GM12878 (cell line): ENCODE results near the gene GON7. TPM values are rescaled to one million over a fixed set of nuclear protein-coding genes. Genes with fewer than 3 reads are reported as not detected.

ENCODE experiments used
- ATAC-seq: fragments of 200-7000 bp; cut with Tn5 transposase; 3 replicates; pipeline ENCODE4 v1.9.1; 2020; ENCODE audit warnings: mild to moderate bottlenecking, moderate library complexity
- BruUV-seq: library from RNA; stranded (reverse); fragments of 400-500 nt; replicated peaks from 2 replicates; lab custom pipeline; 2021; lab: Mats Ljungman, UMichigan
- CTCF ChIA-PET: fragments of 300-600 bp; sonication (Branson Sonifier 250); formaldehyde crosslinking; extraction: SDS; loops from one replicate; lab custom pipeline; 2021; ENCODE audit warnings: inconsistent platforms; lab: Yijun Ruan, JAX
- POLR2A ChIA-PET: fragments of 350-600 bp; formaldehyde crosslinking; extraction: SDS; loops from one replicate; lab custom pipeline; 2021; ENCODE audit warnings: inconsistent platforms; lab: Charles Lee
- RAD21 ChIA-PET: fragments of 300-600 bp; sonication (Branson Sonifier 250); formaldehyde crosslinking; loops from one replicate; lab custom pipeline; 2023; ENCODE audit warnings: antibody characterized with exemption; ENCODE audit not compliant: unreplicated experiment; lab: Charles Lee
- SMC1A ChIA-PET: fragments of 300-600 bp; sonication (Branson Sonifier 250); formaldehyde crosslinking; loops from one replicate; lab custom pipeline; 2023; ENCODE audit not compliant: unreplicated experiment, uncharacterized antibody; lab: Charles Lee
- DNase-seq: peaks from one replicate; pipeline ENCODE4 v3.0.0-alpha.2; 2011; ENCODE audit warnings: low read depth, low spot score
- FAIRE-seq: peaks from 3 replicates; lab custom pipeline; 2011; peaks lifted over from hg19 to GRCh38; lab: Jason Lieb, UNC
- H2AFZ ChIP-seq: 2 replicates; pipeline ENCODE4 v1.6.0; 2011; ENCODE audit warnings: low read depth, low read length, control low read depth; ENCODE audit not compliant: control insufficient read depth
- H3K27ac ChIP-seq: 2 replicates; pipeline ENCODE4 v1.5.1; 2011; ENCODE audit warnings: control low read depth; ENCODE audit not compliant: control insufficient read depth, insufficient read depth
- H3K27me3 ChIP-seq, 2 experiments: replicated peaks in 1 of 2; 2 replicates each; pipeline versions ENCODE4 v1.6.0 to v1.6.1; 2011; ENCODE audit warnings: low read length in 1 of 2; ENCODE audit not compliant: control insufficient read depth in 2 of 2, insufficient read depth in 2 of 2
- H3K36me3 ChIP-seq, 2 experiments: 2 replicates each; pipeline ENCODE4 v1.5.1; 2011; ENCODE audit warnings: low read length in 1 of 2; ENCODE audit not compliant: control insufficient read depth in 2 of 2, insufficient read depth in 2 of 2
- H3K4me1 ChIP-seq: 2 replicates; pipeline ENCODE4 v1.6.1; 2011; ENCODE audit warnings: mild to moderate bottlenecking, low read length, moderate library complexity, mixed read lengths; ENCODE audit not compliant: control insufficient read depth, insufficient read depth
- H3K4me2 ChIP-seq: 2 replicates; pipeline ENCODE4 v1.6.0; 2011; ENCODE audit warnings: control low read depth; ENCODE audit not compliant: control insufficient read depth, insufficient read depth
- H3K4me3 ChIP-seq: fragments of 200-600 bp; sonication (generic); 2 replicates; pipeline ENCODE4 v1.5.1; 2016
- H3K79me2 ChIP-seq: 2 replicates; pipeline ENCODE4 v1.6.0; 2011; ENCODE audit warnings: low read length; ENCODE audit not compliant: control insufficient read depth, insufficient read depth
- H3K9ac ChIP-seq: 2 replicates; pipeline ENCODE4 v1.8.0; 2011; ENCODE audit warnings: low read length, control low read depth, mixed read lengths; ENCODE audit not compliant: control insufficient read depth, insufficient read depth
- H3K9me3 ChIP-seq: replicated peaks from 3 replicates; pipeline ENCODE4 v1.5.1; 2011; ENCODE audit warnings: mild to moderate bottlenecking, low read length; ENCODE audit not compliant: control insufficient read depth, insufficient read depth
- H4K20me1 ChIP-seq: 2 replicates; pipeline ENCODE4 v1.6.0; 2011; ENCODE audit not compliant: control insufficient read depth, insufficient read depth
- BCL11A ChIP-seq: IDR thresholded peaks from 2 replicates; pipeline ENCODE4 v1.6.1; 2011; ENCODE audit warnings: low read depth, low read length
- CHD4 ChIP-seq: fragments of 200-600 bp; sonication (generic); IDR thresholded peaks from 2 replicates; pipeline ENCODE4 v1.6.1; 2016; ENCODE audit warnings: mild to moderate bottlenecking
- MTA3 ChIP-seq: IDR thresholded peaks from 2 replicates; pipeline ENCODE4 v1.6.1; 2012; ENCODE audit warnings: low read length, inconsistent platforms, borderline replicate concordance
- MYB ChIP-seq: fragments of 150-350 bp; IDR thresholded peaks from 2 replicates; pipeline ENCODE4 v1.6.1; 2014; ENCODE audit warnings: mild to moderate bottlenecking, low read depth, low read length, borderline replicate concordance
- NFIC ChIP-seq: IDR thresholded peaks from 2 replicates; pipeline ENCODE4 v1.6.1; 2012; ENCODE audit warnings: low read depth, mild to moderate bottlenecking, inconsistent platforms, low read length, moderate library complexity
- POLR2AphosphoS5 ChIP-seq: IDR thresholded peaks from 2 replicates; pipeline ENCODE4 v1.6.1; 2011; ENCODE audit warnings: mild to moderate bottlenecking, low read length, inconsistent platforms
- TCF12 ChIP-seq: IDR thresholded peaks from 2 replicates; pipeline ENCODE4 v1.6.1; 2011; ENCODE audit warnings: low read depth, mild to moderate bottlenecking, low read length
- TCF7 ChIP-seq: IDR thresholded peaks from 2 replicates; pipeline ENCODE4 v1.6.1; 2014; ENCODE audit warnings: antibody characterized with exemption, borderline replicate concordance
- ZBED1 ChIP-seq: IDR thresholded peaks from 2 replicates; pipeline ENCODE4 v1.6.1; 2016; ENCODE audit warnings: borderline replicate concordance
- ZNF622 ChIP-seq: fragments of 450-650 bp; IDR thresholded peaks from 2 replicates; pipeline ENCODE4 v1.6.1; 2017; ENCODE audit warnings: mild to moderate bottlenecking, inconsistent platforms
- ZSCAN29 ChIP-seq: fragments of 450-650 bp; IDR thresholded peaks from 2 replicates; pipeline ENCODE4 v1.6.1; 2017; ENCODE audit warnings: mild to moderate bottlenecking, moderate library complexity
- WGBS: methylation state at CpG from one replicate; pipeline ENCODE4 v1.1.6; 2016; ENCODE audit warnings: low lambda C conversion rate; ENCODE audit not compliant: insufficient replicate concordance, insufficient coverage; ENCODE audit errors: missing lambda C conversion rate; 5-methylcytosine and 5-hydroxymethylcytosine counted together
- in situ Hi-C: fragments of 300-500 bp; cut with MboI; formaldehyde crosslinking; loops from 9 replicates; pipeline ENCODE4 v1.14.3; 2018; ENCODE audit warnings: mixed read lengths
- intact Hi-C: fragments of 100-400 bp; cut with micrococcal nuclease; formaldehyde crosslinking; loops from one replicate; pipeline ENCODE4 v1.14.2; 2022; ENCODE audit not compliant: unreplicated experiment
- polyA plus RNA-seq, 11 experiments: library from polyadenylated mRNA; depleted of rRNA in 4 of 11; unstranded in 6 of 11; stranded (reverse) in 5 of 11; fragments of >200 nt; fragmentation: Nextera tagmentation in 4 of 11; fragmentation: Illumina TruSeq in 1 of 11; extraction: Ambion mirVana in 4 of 11; extraction: Trizol in 1 of 11; gene quantifications; 1 replicate in 1 of 11; 2 replicates in 10 of 11; pipeline versions ENCODE4 v1.2.1 to v1.2.3, GENCODE V29; 2011 to 2016; ENCODE audit warnings: inconsistent platforms in 2 of 11, missing spikeins in 2 of 11, low read depth in 1 of 11
- total RNA-seq, 4 experiments: library from RNA; depleted of rRNA in 3 of 4; stranded (reverse); fragments of >200 nt in 3 of 4; fragmentation: Illumina TruSeq in 1 of 4; extraction: Trizol in 1 of 4; gene quantifications; 2 replicates each; pipeline versions ENCODE4 v1.2.1 to v1.2.3, GENCODE V29; 2013 to 2021
- TF ChIP-seq, protein P1 (sequence below): fragments of 450-650 bp; formaldehyde crosslinking; IDR thresholded peaks from 2 replicates; pipeline ENCODE4 v1.4.0; 2020; ENCODE audit warnings: mild to moderate bottlenecking, moderate library complexity
- TF ChIP-seq, protein P2 (sequence below): fragments of 450-650 bp; formaldehyde crosslinking; IDR thresholded peaks from 2 replicates; pipeline ENCODE4 v1.5.0; 2022; ENCODE audit warnings: mild to moderate bottlenecking, missing genetic modification characterization
- TF ChIP-seq, protein P3 (sequence below): IDR thresholded peaks from 2 replicates; pipeline ENCODE4 v1.6.1; 2011; ENCODE audit warnings: borderline replicate concordance, low read depth, mild to moderate bottlenecking, moderate library complexity, low read length; ENCODE audit not compliant: insufficient read depth, poor library complexity, severe bottlenecking

GON7 gene
- total and polyA plus RNA-seq, 10 of the 15 experiments (the other 5 are each of a cell fraction or from before 2014, with no cell fraction given): 21.6 to 59.0 (median 33.0) TPM

DNA sequence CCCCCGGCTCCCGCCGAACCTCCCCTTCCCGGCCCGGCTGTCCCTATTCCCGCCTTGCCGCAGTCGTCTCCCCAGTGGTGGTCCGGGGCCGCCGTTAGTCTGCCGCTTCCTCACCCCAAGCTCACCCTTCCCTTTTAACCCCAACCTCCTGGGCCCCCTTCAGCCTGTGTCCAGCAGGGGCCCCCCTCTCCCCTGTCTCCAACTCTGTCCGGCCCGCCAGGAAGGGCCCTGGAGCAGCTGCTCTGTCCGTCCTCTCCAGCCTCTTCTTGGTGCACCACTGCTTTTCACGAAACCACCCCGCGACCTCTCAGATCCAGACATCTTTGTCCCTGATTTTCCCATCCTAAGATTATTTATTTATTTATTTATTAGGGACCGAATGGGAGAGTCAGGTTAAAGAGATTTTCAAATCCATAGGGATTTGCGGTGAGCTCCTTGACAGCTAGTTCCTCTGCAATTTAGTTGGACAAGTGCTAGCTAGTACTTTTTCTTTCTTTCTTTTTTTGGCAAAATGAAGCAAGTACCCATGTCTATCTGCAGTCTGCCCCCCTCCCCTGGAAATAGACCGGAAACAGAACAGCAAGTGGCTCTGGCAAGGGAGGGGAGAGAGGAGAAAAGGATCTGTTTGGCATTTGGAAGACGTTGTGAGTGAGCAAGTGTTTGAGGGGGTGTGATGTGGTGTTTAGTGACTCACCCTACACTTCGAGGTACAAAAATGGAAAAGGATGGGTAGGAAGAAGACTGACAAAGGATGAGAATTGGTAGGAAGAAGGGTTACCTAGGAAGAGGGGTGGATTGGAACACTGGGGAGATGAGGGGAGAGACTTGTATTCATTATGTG is 823 bp upstream of the GON7 start (continued):
- TF ChIP-seq, protein P1, sequence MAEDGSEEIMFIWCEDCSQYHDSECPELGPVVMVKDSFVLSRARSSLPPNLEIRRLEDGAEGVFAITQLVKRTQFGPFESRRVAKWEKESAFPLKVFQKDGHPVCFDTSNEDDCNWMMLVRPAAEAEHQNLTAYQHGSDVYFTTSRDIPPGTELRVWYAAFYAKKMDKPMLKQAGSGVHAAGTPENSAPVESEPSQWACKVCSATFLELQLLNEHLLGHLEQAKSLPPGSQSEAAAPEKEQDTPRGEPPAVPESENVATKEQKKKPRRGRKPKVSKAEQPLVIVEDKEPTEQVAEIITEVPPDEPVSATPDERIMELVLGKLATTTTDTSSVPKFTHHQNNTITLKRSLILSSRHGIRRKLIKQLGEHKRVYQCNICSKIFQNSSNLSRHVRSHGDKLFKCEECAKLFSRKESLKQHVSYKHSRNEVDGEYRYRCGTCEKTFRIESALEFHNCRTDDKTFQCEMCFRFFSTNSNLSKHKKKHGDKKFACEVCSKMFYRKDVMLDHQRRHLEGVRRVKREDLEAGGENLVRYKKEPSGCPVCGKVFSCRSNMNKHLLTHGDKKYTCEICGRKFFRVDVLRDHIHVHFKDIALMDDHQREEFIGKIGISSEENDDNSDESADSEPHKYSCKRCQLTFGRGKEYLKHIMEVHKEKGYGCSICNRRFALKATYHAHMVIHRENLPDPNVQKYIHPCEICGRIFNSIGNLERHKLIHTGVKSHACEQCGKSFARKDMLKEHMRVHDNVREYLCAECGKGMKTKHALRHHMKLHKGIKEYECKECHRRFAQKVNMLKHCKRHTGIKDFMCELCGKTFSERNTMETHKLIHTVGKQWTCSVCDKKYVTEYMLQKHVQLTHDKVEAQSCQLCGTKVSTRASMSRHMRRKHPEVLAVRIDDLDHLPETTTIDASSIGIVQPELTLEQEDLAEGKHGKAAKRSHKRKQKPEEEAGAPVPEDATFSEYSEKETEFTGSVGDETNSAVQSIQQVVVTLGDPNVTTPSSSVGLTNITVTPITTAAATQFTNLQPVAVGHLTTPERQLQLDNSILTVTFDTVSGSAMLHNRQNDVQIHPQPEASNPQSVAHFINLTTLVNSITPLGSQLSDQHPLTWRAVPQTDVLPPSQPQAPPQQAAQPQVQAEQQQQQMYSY (CRISPR knock-in tag): no peak
- TF ChIP-seq POLR2AphosphoS5 (no peak), ZSCAN29 (no peak), NFIC (no peak), BCL11A (no peak), MYB (no peak)

DNA sequence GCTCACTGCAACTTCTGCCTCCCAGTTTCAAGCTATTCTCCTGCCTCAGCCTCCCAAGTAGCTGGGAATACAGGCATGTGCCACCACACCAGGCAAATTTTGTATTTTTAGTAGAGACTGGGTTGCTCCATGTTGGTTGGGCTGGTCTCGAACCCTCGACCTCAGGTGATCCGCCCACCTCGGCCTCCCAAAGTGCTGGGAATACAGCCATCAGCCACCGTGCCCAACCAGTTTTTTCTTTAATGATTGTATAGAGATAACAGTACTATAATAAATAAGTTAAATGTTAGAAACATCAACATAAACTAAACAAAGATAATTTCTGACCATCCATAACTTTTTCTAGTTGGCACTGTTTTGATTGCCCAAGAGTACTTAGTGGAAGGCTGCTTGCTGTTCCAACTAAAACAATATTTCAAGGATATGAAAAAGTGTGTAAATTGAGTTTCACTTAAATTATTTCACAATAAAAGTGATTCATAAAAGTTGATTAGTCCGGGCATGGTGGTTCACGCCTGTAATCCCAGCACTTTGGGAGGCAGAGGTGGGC is 5.6 kb downstream of the GON7 start:
- ChIA-PET POLR2A (no interaction called here), CTCF (no interaction called here), RAD21 (no interaction called here), SMC1A (no interaction called here)
- Histone ChIP-seq H2AFZ (no peak overlapping the region), H4K20me1 (no peaks in the 10 kb centered on the region), H3K36me3 (no peaks in the 10 kb centered on the region; a peak in 1 of 4 replicates), H3K4me2 (no peak overlapping the region), H3K9me3 (no peaks in the 10 kb centered on the region), H3K27me3 (no peaks in the 10 kb centered on the region), H3K4me3 (no peak overlapping the region), H3K79me2 (peaks cover 27% of the 10 kb centered on the region), H3K4me1 (no peaks in the 10 kb centered on the region), H3K27ac (no peak overlapping the region), H3K9ac (no peak overlapping the region)
- intact Hi-C loops: no loop called here
- FAIRE-seq (no peak), ATAC-seq (no peak), DNase-seq (no peak)
- no TSS peak for BruUV-seq
- WGBS: 84% methylated on average over 7 of the region's 7 CpGs
- in situ Hi-C loops: no loop called here
- TF ChIP-seq TCF7: no peak
- TF ChIP-seq MTA3: no peak
- TF ChIP-seq, protein P2, sequence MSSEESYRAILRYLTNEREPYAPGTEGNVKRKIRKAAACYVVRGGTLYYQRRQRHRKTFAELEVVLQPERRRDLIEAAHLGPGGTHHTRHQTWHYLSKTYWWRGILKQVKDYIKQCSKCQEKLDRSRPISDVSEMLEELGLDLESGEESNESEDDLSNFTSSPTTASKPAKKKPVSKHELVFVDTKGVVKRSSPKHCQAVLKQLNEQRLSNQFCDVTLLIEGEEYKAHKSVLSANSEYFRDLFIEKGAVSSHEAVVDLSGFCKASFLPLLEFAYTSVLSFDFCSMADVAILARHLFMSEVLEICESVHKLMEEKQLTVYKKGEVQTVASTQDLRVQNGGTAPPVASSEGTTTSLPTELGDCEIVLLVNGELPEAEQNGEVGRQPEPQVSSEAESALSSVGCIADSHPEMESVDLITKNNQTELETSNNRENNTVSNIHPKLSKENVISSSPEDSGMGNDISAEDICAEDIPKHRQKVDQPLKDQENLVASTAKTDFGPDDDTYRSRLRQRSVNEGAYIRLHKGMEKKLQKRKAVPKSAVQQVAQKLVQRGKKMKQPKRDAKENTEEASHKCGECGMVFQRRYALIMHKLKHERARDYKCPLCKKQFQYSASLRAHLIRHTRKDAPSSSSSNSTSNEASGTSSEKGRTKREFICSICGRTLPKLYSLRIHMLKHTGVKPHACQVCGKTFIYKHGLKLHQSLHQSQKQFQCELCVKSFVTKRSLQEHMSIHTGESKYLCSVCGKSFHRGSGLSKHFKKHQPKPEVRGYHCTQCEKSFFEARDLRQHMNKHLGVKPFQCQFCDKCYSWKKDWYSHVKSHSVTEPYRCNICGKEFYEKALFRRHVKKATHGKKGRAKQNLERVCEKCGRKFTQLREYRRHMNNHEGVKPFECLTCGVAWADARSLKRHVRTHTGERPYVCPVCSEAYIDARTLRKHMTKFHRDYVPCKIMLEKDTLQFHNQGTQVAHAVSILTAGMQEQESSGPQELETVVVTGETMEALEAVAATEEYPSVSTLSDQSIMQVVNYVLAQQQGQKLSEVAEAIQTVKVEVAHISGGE (CRISPR knock-in tag): no peak
- no peak for TF ChIP-seq ZNF622
- no peak for TF ChIP-seq CHD4
- no peak for TF ChIP-seq TCF12
- TF ChIP-seq ZBED1: no peak
- no peak for TF ChIP-seq NFIC
- TF ChIP-seq, protein P3, sequence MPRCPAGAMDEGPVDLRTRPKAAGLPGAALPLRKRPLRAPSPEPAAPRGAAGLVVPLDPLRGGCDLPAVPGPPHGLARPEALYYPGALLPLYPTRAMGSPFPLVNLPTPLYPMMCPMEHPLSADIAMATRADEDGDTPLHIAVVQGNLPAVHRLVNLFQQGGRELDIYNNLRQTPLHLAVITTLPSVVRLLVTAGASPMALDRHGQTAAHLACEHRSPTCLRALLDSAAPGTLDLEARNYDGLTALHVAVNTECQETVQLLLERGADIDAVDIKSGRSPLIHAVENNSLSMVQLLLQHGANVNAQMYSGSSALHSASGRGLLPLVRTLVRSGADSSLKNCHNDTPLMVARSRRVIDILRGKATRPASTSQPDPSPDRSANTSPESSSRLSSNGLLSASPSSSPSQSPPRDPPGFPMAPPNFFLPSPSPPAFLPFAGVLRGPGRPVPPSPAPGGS: no peak
